HepG2 (cell line): Measurements from ENCODE around the gene KIZ.

Experiments
- CTCF ChIP-seq: sonication (generic); formaldehyde crosslinking; IDR thresholded peaks from 2 replicates; pipeline ENCODE4 v1.5.0; 2020; ENCODE audit warnings: mild to moderate bottlenecking, missing genetic modification reagents, moderate library complexity
- MBD4 ChIP-seq: IDR thresholded peaks from 2 replicates; pipeline ENCODE4 v1.6.1; 2012; ENCODE audit warnings: low read length, inconsistent platforms, borderline replicate concordance
- ZFP36 ChIP-seq: fragments of 150-350 bp; IDR thresholded peaks from 2 replicates; pipeline ENCODE4 v1.6.1; 2018; ENCODE audit warnings: borderline replicate concordance, low read length, low read depth; ENCODE audit not compliant: partially characterized antibody
- ZNF124 ChIP-seq: sonication (generic); formaldehyde crosslinking; IDR thresholded peaks from 2 replicates; pipeline ENCODE4 v1.4.0; 2020; ENCODE audit warnings: missing genetic modification reagents
- TF ChIP-seq, protein P1 (sequence below): sonication (generic); formaldehyde crosslinking; IDR thresholded peaks from 2 replicates; pipeline ENCODE4 v1.5.0; 2020; ENCODE audit warnings: mild to moderate bottlenecking, missing genetic modification reagents, borderline replicate concordance

- TF ChIP-seq MBD4, result no peak
- TF ChIP-seq CTCF (CRISPR knock-in tag), result no peak
- TF ChIP-seq ZNF124 (CRISPR knock-in tag), result no peak
- TF ChIP-seq, protein P1, sequence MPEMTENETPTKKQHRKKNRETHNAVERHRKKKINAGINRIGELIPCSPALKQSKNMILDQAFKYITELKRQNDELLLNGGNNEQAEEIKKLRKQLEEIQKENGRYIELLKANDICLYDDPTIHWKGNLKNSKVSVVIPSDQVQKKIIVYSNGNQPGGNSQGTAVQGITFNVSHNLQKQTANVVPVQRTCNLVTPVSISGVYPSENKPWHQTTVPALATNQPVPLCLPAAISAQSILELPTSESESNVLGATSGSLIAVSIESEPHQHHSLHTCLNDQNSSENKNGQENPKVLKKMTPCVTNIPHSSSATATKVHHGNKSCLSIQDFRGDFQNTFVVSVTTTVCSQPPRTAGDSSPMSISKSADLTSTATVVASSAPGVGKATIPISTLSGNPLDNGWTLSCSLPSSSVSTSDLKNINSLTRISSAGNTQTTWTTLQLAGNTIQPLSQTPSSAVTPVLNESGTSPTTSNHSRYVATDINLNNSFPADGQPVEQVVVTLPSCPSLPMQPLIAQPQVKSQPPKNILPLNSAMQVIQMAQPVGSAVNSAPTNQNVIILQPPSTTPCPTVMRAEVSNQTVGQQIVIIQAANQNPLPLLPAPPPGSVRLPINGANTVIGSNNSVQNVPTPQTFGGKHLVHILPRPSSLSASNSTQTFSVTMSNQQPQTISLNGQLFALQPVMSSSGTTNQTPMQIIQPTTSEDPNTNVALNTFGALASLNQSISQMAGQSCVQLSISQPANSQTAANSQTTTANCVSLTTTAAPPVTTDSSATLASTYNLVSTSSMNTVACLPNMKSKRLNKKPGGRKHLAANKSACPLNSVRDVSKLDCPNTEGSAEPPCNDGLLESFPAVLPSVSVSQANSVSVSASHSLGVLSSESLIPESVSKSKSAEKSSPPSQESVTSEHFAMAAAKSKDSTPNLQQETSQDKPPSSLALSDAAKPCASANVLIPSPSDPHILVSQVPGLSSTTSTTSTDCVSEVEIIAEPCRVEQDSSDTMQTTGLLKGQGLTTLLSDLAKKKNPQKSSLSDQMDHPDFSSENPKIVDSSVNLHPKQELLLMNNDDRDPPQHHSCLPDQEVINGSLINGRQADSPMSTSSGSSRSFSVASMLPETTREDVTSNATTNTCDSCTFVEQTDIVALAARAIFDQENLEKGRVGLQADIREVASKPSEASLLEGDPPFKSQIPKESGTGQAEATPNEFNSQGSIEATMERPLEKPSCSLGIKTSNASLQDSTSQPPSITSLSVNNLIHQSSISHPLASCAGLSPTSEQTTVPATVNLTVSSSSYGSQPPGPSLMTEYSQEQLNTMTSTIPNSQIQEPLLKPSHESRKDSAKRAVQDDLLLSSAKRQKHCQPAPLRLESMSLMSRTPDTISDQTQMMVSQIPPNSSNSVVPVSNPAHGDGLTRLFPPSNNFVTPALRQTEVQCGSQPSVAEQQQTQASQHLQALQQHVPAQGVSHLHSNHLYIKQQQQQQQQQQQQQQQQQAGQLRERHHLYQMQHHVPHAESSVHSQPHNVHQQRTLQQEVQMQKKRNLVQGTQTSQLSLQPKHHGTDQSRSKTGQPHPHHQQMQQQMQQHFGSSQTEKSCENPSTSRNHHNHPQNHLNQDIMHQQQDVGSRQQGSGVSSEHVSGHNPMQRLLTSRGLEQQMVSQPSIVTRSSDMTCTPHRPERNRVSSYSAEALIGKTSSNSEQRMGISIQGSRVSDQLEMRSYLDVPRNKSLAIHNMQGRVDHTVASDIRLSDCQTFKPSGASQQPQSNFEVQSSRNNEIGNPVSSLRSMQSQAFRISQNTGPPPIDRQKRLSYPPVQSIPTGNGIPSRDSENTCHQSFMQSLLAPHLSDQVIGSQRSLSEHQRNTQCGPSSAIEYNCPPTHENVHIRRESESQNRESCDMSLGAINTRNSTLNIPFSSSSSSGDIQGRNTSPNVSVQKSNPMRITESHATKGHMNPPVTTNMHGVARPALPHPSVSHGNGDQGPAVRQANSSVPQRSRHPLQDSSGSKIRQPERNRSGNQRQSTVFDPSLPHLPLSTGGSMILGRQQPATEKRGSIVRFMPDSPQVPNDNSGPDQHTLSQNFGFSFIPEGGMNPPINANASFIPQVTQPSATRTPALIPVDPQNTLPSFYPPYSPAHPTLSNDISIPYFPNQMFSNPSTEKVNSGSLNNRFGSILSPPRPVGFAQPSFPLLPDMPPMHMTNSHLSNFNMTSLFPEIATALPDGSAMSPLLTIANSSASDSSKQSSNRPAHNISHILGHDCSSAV (CRISPR knock-in tag), result no peak
- no peak for TF ChIP-seq ZFP36
Observed at GRCh38 chr20:21181028-21181427, 55.1 kb downstream of the KIZ start.
